ENCODE measurements around the gene RCAN1. TPM values are rescaled to one million over a fixed set of nuclear protein-coding genes. Genes with fewer than 3 reads are reported as not detected.

RCAN1 gene
- total and polyA plus RNA-seq, 2 of the 4 experiments (the other 2 are of a cell fraction): 53.5 to 175 TPM

- Histone ChIP-seq H4K20me1 (ENCODE audit: insufficient read depth, low read length) (no peaks in the 10 kb centered on the region), H3K9ac (ENCODE audit: low read depth, low read length) (no peak overlapping the region), H3K9me3 (ENCODE audit: control insufficient read depth, insufficient read depth, low read length) (no peaks in the 10 kb centered on the region), H2BK5ac (ENCODE audit: low read depth, low read length, poor library complexity, severe bottlenecking) (peak overlapping the region; percentile 22), H3K4me1 (ENCODE audit: control insufficient read depth, insufficient read depth, low read length) (peaks cover 10% of the 10 kb centered on the region), H3K56ac (ENCODE audit: extremely low read depth, insufficient read depth, low read length) (no peak overlapping the region), H3K18ac (ENCODE audit: low read depth, low read length) (peak overlapping the region; percentile 18; the same call in 1 of the 2 replicates), H4K5ac (ENCODE audit: low read depth, low read length) (no peak overlapping the region), H2BK120ac (ENCODE audit: low read depth, low read length) (peak overlapping the region; percentile 28), H3K79me1 (ENCODE audit: low read depth in 1 of 2, low read length in 2 of 2) (peaks cover 4 to 23% of the 10 kb centered on the region in 2 experiments; a peak in 3 of 4 replicates), H2BK20ac (ENCODE audit: low read depth, low read length) (peak overlapping the region; percentile 45), H3K4me2 (ENCODE audit: low read depth, low read length) (no peak overlapping the region), H3K4me3 (ENCODE audit: insufficient read depth, low read depth, low read length) (no peak overlapping the region), H3K14ac (replicated peaks; ENCODE audit: low read depth, low read length) (peak overlapping the region; percentile 18; the same call in 1 of the 2 replicates), H2BK15ac (ENCODE audit: low read depth, low read length) (peak overlapping the region; percentile 74; the same call in 2 of the 3 replicates), H3K36me3 (ENCODE audit: control insufficient read depth, insufficient read depth, low read length) (no peaks in the 10 kb centered on the region), H3K27me3 (ENCODE audit: control insufficient read depth, insufficient read depth, low read length) (no peaks in the 10 kb centered on the region), H2AK9ac (replicated peaks; ENCODE audit: low read depth, low read length, poor library complexity) (peak overlapping the region; percentile 50), H4K8ac (ENCODE audit: low read depth in 2 of 2, low read length in 2 of 2) (peak overlapping the region; percentile 2 to 37; a peak in 3 of 4 replicates), H3K27ac (ENCODE audit: insufficient read depth, low read length) (no peak overlapping the region), H4K91ac (ENCODE audit: insufficient read depth, low read depth, low read length) (peak overlapping the region; percentile 72), H2AFZ (replicated peaks; ENCODE audit: low read length, poor library complexity) (no peak overlapping the region), H3K23ac (ENCODE audit: low read depth, low read length) (no peak overlapping the region), H2AK5ac (ENCODE audit: low read depth, low read length) (peak overlapping the region; percentile 91), H3K4ac (ENCODE audit: low read depth, low read length) (peak overlapping the region; percentile 65), H3K9me1 (ENCODE audit: insufficient read depth, low read length) (peaks cover 11% of the 10 kb centered on the region)
- BruUV-seq (replicated peaks): no TSS peak
- CTCF ChIA-PET: no interaction called here
- TF ChIP-seq RAD21 (IDR thresholded peaks at IDR 0.05; ENCODE audit: low read length): no peak
- no peak for TF ChIP-seq RFX5 (IDR thresholded peaks at IDR 0.05; ENCODE audit: low read depth, low read length)
- TF ChIP-seq NFE2L2 (IDR thresholded peaks at IDR 0.05; ENCODE audit: low read depth, low read length): no peak
- no peak for TF ChIP-seq MAZ (IDR thresholded peaks at IDR 0.05; ENCODE audit: borderline replicate concordance, low read depth, low read length)
- TF ChIP-seq RCOR1 (IDR thresholded peaks at IDR 0.05; ENCODE audit: insufficient replicate concordance, low read length): no peak
- no peak for TF ChIP-seq ELK1 (IDR thresholded peaks at IDR 0.05; ENCODE audit: borderline replicate concordance, low read depth, low read length)
- TF ChIP-seq CHD1 (IDR thresholded peaks at IDR 0.05; ENCODE audit: low read depth, low read length): no peak
- no peak for TF ChIP-seq CTCF (conservative IDR thresholded peaks at IDR 0.05; ENCODE audit: low read depth, low read length)
- TF ChIP-seq MAFK (IDR thresholded peaks at IDR 0.05; ENCODE audit: low read depth, low read length): no peak
- dilution Hi-C loops (cut with HindIII; ENCODE audit: low sequenced_read_pairs, unreplicated experiment): no loop called here
- POLR2A ChIA-PET (ENCODE audit: unreplicated experiment): no interaction called here
- ATAC-seq (ENCODE audit: low read depth): no peak
- intact Hi-C loops (cut with micrococcal nuclease): no loop called here
- 77% methylated on average over 2 of the region's 6 CpGs; no CpG with 5 or more reads in 1 of the 2 experiments for WGBS, 2 experiments (ENCODE audit: extremely low coverage in 2 of 2, insufficient read length in 1 of 2)
- no peak for DNase-seq
- in situ Hi-C loops (cut with MboI; ENCODE audit: low sequenced_read_pairs): no loop called here
These were observed 83.5 kb downstream of the RCAN1 start for GRCh38 chr21:34531399-34531798.

All from IMR-90 (cell line).